NB4 (cell line): ENCODE results near the gene OR1J4.

Experiments used
- DNase-seq: peaks from one replicate; pipeline ENCODE4 v3.0.0; 2010; ENCODE audit warnings: low read depth
- H3K4me3 ChIP-seq: one replicate; pipeline ENCODE4 v1.5.1; 2011; ENCODE audit warnings: mild to moderate bottlenecking, low read depth, low read length, moderate library complexity
- CTCF ChIP-seq: IDR thresholded peaks from one replicate; pipeline ENCODE4 v1.5.1; 2012; ENCODE audit warnings: low read depth, low read length
- MAX ChIP-seq: IDR thresholded peaks from 2 replicates; pipeline ENCODE4 v1.6.1; 2011; ENCODE audit warnings: low read depth, low read length
- MYC ChIP-seq: IDR thresholded peaks from 2 replicates; pipeline ENCODE4 v1.6.1; 2011; ENCODE audit warnings: low read depth, low read length
- POLR2A ChIP-seq: IDR thresholded peaks from 2 replicates; pipeline ENCODE4 v1.6.1; 2011; ENCODE audit warnings: mild to moderate bottlenecking; ENCODE audit not compliant: insufficient read length; ENCODE audit errors: extremely low read depth

The OR1J4 gene

DNA sequence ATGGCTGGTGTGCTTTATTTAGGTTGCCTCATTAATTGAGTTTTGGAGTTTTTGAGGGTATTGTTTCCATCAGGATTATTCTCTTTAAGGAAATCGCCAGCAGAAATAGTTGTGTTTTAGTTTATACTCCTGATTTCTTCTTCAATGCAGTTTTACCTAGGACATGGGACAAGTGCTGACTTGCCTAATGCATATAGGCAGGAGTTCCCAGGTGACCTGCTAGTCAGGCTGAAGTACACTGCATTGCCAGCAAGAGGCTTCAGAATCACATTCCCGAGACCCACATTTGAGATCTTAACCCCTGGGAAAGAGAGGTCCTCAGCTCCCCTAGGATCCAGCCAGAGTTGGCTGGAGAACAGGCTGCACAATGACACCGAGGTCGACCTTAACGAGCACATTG, 32.4 kb downstream of the OR1J4 start:
- TF ChIP-seq MYC (no peak), CTCF (no peak)
- H3K4me3 ChIP-seq = no peak overlapping the region
- no peak for DNase-seq

DNA sequence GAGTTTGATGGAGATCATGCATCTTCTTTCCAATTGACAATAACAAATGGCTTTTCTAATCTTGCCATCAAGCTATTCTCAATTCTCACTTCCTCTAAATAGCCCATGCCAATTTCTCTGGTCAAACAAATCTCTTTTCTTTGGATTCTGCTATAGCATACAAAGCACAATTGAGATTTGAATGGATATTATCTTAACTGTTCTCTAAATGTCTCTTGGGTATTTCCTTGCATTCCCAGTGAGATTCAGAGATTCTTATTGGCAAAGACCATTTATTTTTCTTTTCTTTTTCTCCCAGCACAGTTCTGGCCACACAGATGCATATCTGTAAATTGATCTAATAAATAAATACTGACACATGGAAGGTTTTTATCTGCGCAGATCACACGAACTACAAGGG, 33.9 kb downstream of the OR1J4 start, which contains the start of gene OR1N2:
Gene OR1N2 (plus strand): TSS at position 301 of the 400 bp plus-strand sequence. CDS start 100 bp downstream, outside the sequence.
- DNase-seq = no peak

GRCh38 chr9:122561446-122561845, 42.5 kb downstream of the OR1J4 start:
- no peak overlapping the region for H3K4me3 ChIP-seq
- no peak for DNase-seq
- no peak for TF ChIP-seq MAX
- no peak for TF ChIP-seq MYC
- TF ChIP-seq CTCF = no peak
- TF ChIP-seq POLR2A = no peak

More for the DNA sequence above, 33.9 kb downstream of the OR1J4 start, which contains the start of gene OR1N2:
- TF ChIP-seq MYC (no peak), POLR2A (no peak), CTCF (no peak), MAX (no peak)
- no peak within 1 kb of the TSS for H3K4me3 ChIP-seq

DNA sequence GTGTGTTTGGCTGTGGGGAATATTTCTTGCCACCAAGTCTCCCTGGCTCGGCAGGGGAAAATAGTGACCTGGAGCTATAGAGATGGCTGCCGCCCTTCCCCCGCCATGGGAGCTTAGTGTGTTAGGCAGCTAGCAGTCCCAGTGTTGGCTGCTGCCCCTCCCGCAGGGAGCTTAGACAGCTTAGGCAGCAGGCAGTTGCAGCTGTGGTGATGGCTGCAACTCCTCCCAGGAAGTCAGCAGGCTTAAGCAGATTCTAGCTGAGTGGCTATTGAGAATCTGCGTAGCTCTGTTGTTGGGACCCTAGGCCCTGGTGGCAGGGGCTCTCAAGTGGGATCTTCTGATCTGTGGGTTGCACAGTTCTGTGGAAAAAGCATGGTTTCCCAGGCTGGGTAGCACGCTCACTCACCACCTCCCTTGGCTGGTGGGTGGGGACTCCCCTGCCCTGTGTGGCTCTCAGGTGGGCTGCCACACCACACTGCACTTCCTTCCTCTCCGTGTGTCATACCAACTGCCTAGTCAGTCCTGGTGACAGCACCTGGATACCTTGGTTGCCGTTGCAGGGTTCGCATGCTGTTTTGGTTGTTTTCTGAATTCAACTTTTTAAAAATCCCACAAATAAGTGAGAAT, 43.3 kb downstream of the OR1J4 start:
- DNase-seq = no peak
- TF ChIP-seq CTCF (no peak), MAX (no peak), MYC (no peak), POLR2A (no peak)
- H3K4me3 ChIP-seq = no peak overlapping the region

- TF ChIP-seq MYC (no peak), MAX (no peak), CTCF (no peak)
- no peak for DNase-seq
- H3K4me3 ChIP-seq = no peak overlapping the region
Observed at GRCh38 chr9:122567901-122568300, 49.0 kb downstream of the OR1J4 start.
